ENCODE data around the gene ERN1.

The ERN1 gene

GRCh38 chr17:64057701-64058263 is 72.2 kb downstream of the ERN1 start:
- Histone ChIP-seq H3K9me3 (no peaks in the 10 kb centered on the region), H3K4me1 (no peaks in the 10 kb centered on the region), H3K27me3 (no peaks in the 10 kb centered on the region), H3K36me3 (peaks cover 47 to 95% (median 68%) of the 10 kb centered on the region in 3 donors), H3K27ac (no peak overlapping the region), H3K4me3 (no peak overlapping the region)
- TF ChIP-seq CTCF (IDR thresholded peaks at IDR 0.05), result no peak
- intact Hi-C loops (cut with DNase I; ENCODE audit: low total_unique reads), result loop anchor here (10.0 kb wide), 1 partner anchor 237 kb away; no protein-coding TSS in a partner anchor
- no peak for DNase-seq

GRCh38 chr17:64056269-64057005 is 73.5 kb downstream of the ERN1 start:
- no peak overlapping the region for H3K4me3 ChIP-seq
- no peak for DNase-seq
- no peak overlapping the region for H3K27ac ChIP-seq
- intact Hi-C loops (cut with DNase I; ENCODE audit: low total_unique reads), result loop anchor here (10.0 kb wide), 1 partner anchor 238 kb away; no protein-coding TSS in a partner anchor
- no peaks in the 10 kb centered on the region for H3K27me3 ChIP-seq
- H3K36me3 ChIP-seq, result peaks cover 59 to 99% (median 71%) of the 10 kb centered on the region in 3 donors
- H3K4me1 ChIP-seq, result no peaks in the 10 kb centered on the region
- TF ChIP-seq CTCF (IDR thresholded peaks at IDR 0.05), result no peak
- H3K9me3 ChIP-seq, result no peaks in the 10 kb centered on the region

DNA sequence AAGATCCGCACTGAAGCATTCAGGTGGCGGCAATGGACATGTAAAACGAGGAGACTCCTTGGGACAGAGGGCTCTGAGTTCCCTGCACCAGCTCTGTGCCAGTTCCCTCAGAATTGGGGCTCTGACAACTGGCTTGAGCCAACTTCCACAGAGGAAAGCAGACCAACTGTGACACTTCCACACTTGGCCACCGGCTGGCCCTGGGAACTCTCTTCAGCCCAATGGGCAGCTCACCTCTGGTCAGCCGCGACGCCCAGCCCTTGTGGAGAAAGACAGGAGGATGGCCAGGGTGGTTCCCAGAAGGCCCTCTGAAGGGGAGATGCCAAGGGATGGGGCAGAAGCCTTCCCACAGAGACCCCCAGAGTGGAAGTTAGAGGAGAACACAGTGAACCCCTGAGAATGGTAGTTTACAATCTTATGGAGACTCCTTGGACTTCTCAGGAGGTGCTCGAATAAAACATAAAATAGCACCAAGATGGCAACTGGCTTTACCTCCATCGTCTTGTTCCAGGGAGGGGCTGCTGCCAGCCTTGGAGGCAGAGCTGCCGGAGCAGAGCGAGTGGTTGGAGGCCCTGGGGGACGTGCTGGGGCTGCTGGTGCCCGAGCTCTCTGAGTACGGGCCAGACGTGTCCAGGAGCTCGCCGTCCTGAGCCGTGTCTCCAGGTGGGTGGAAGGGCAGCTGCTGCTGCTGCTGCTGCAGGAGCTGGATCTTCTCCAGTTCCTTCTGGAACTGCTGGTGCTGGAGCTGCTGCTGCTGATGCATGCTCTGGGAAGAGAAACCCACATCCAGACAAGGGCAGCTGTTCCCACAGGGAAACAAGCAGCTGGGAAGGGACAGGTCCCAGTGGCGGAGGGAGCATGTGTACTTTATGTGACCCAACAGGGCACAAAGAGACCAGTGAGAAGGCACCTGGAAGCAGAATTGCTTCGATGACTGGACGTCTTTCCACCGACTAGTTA is 74.5 kb downstream of the ERN1 start:
- H3K4me1 ChIP-seq, result no peaks in the 10 kb centered on the region
- no peak for TF ChIP-seq CTCF (IDR thresholded peaks at IDR 0.05)
- H3K27ac ChIP-seq, result no peak overlapping the region
- no peak for DNase-seq
- intact Hi-C loops (cut with DNase I; ENCODE audit: low total_unique reads), result loop anchor here (10.0 kb wide), 1 partner anchor 239 kb away; no protein-coding TSS in a partner anchor
- no peaks in the 10 kb centered on the region for H3K9me3 ChIP-seq
- no peaks in the 10 kb centered on the region for H3K27me3 ChIP-seq
- peaks cover 66 to 97% (median 69%) of the 10 kb centered on the region in 3 donors for H3K36me3 ChIP-seq
- no peak overlapping the region for H3K4me3 ChIP-seq

GRCh38 chr17:64054304-64054703 is 75.6 kb downstream of the ERN1 start:
- no peaks in the 10 kb centered on the region for H3K4me1 ChIP-seq
- TF ChIP-seq CTCF (IDR thresholded peaks at IDR 0.05), result no peak
- intact Hi-C loops (cut with DNase I; ENCODE audit: low total_unique reads), result loop anchor here (10.0 kb wide), 1 partner anchor 240 kb away; no protein-coding TSS in a partner anchor
- no peaks in the 10 kb centered on the region for H3K27me3 ChIP-seq
- no peak for DNase-seq
- no peak overlapping the region for H3K27ac ChIP-seq
- no peaks in the 10 kb centered on the region for H3K9me3 ChIP-seq
- H3K4me3 ChIP-seq, result no peak overlapping the region
- H3K36me3 ChIP-seq, result peaks cover 73 to 97% (median 74%) of the 10 kb centered on the region in 3 donors

GRCh38 chr17:64053101-64053500 is 76.8 kb downstream of the ERN1 start:
- no peak for TF ChIP-seq CTCF (IDR thresholded peaks at IDR 0.05)
- Histone ChIP-seq H3K36me3 (peaks cover 80 to 97% (median 84%) of the 10 kb centered on the region in 3 donors), H3K4me3 (no peak overlapping the region), H3K27me3 (no peaks in the 10 kb centered on the region), H3K27ac (no peak overlapping the region), H3K9me3 (no peaks in the 10 kb centered on the region), H3K4me1 (no peaks in the 10 kb centered on the region)
- intact Hi-C loops (cut with DNase I; ENCODE audit: low total_unique reads), result loop anchor here (10.0 kb wide), 1 partner anchor 242 kb away; no protein-coding TSS in a partner anchor
- no peak for DNase-seq

All from tibial artery (tissue), 4 donors.